Activated CD8-positive, alpha-beta T cell treated with anti-CD3 and anti-CD28 coated beads for 36 hours (primary cell): Measurements from ENCODE around the gene SLU7. TPM values are rescaled to one million over a fixed set of nuclear protein-coding genes. Genes with fewer than 3 reads are reported as not detected.

Source experiments
- ATAC-seq: fragments of 200-7000 bp; cut with Tn5 transposase; one replicate; pipeline ENCODE4 v1.10.0; 2021; ENCODE audit warnings: mild to moderate bottlenecking, moderate library complexity
- CTCF ChIA-PET: fragments of 350-600 bp; sonication (Branson Sonifier 250); formaldehyde crosslinking; loops from one replicate; lab custom pipeline; 2021; ENCODE audit warnings: antibody characterized with exemption; lab: Charles Lee
- POLR2A ChIA-PET: fragments of 350-600 bp; sonication (Branson Sonifier 250); formaldehyde crosslinking; loops from one replicate; lab custom pipeline; 2021; ENCODE audit warnings: antibody characterized with exemption; lab: Charles Lee
- DNase-seq: peaks from one replicate; pipeline ENCODE4 v3.0.0-alpha.2; 2020
- H3K27ac Mint-ChIP-seq: one replicate; pipeline ENCODE4 v1.8.0; 2021; ENCODE audit warnings: mild to moderate bottlenecking, mixed read lengths
- H3K27me3 Mint-ChIP-seq: one replicate; pipeline ENCODE4 v1.8.0; 2021; ENCODE audit warnings: mixed read lengths
- H3K36me3 Mint-ChIP-seq: one replicate; pipeline ENCODE4 v1.8.0; 2021; ENCODE audit warnings: low read depth, mixed read lengths
- H3K4me1 Mint-ChIP-seq: one replicate; pipeline ENCODE4 v1.8.0; 2021; ENCODE audit warnings: low read depth, mixed read lengths
- H3K4me3 Mint-ChIP-seq: one replicate; pipeline ENCODE4 v1.8.0; 2021; ENCODE audit warnings: mild to moderate bottlenecking, moderate library complexity, mixed read lengths
- H3K9me3 Mint-ChIP-seq: one replicate; pipeline ENCODE4 v1.8.0; 2021; ENCODE audit warnings: mixed read lengths
- intact Hi-C: fragments of 100-400 bp; cut with micrococcal nuclease; formaldehyde crosslinking; loops from one replicate; pipeline ENCODE4 v1.10.0; 2022
- total RNA-seq, 2 experiments: library from RNA; stranded (reverse); gene quantifications; one replicate each; pipeline ENCODE4 v1.2.3, GENCODE V29; 2021
- TF ChIP-seq, protein P1 (sequence below): fragments of 200-600 bp; IDR thresholded peaks from one replicate; pipeline ENCODE4 v1.8.0; 2022; ENCODE audit warnings: antibody characterized with exemption, mild to moderate bottlenecking

Gene SLU7
- total RNA-seq, 2 experiments from 2014 or later: 38.4 to 40.9 TPM

DNA sequence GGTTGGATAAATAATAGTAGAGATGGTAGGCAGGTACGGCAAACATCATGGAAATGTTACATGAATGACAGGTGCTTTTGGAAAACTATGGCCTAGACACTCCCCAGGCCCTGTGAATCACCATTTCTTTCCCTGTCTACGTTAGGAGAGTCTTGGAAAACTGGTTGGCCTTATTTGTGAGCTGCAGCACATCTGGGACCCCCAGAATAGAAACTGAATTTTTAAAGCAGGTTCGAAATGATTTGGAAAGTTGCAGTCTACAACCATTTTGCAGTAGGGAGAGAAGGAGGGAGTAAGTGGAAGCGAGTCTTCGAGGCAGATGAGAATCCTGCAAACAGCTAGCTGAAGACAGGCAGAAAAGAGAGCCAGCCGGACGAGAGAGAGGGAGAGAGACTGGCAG lies 61.5 kb downstream of the SLU7 start:
- no peaks in the 10 kb centered on the region for H3K9me3 Mint-ChIP-seq
- H3K36me3 Mint-ChIP-seq: no peaks in the 10 kb centered on the region
- intact Hi-C loops: no loop called here
- TF ChIP-seq, protein P1, sequence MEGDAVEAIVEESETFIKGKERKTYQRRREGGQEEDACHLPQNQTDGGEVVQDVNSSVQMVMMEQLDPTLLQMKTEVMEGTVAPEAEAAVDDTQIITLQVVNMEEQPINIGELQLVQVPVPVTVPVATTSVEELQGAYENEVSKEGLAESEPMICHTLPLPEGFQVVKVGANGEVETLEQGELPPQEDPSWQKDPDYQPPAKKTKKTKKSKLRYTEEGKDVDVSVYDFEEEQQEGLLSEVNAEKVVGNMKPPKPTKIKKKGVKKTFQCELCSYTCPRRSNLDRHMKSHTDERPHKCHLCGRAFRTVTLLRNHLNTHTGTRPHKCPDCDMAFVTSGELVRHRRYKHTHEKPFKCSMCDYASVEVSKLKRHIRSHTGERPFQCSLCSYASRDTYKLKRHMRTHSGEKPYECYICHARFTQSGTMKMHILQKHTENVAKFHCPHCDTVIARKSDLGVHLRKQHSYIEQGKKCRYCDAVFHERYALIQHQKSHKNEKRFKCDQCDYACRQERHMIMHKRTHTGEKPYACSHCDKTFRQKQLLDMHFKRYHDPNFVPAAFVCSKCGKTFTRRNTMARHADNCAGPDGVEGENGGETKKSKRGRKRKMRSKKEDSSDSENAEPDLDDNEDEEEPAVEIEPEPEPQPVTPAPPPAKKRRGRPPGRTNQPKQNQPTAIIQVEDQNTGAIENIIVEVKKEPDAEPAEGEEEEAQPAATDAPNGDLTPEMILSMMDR: no peak
- H3K4me1 Mint-ChIP-seq: no peaks in the 10 kb centered on the region
- CTCF ChIA-PET: interaction anchor here (1.3 kb wide), 1 partner anchor 20 kb away, joined by 3 read pairs; no protein-coding TSS in a partner anchor
- POLR2A ChIA-PET: no interaction called here
- no peaks in the 10 kb centered on the region for H3K27me3 Mint-ChIP-seq
- no peak for ATAC-seq
- DNase-seq: no peak
- no peak overlapping the region for H3K27ac Mint-ChIP-seq
- H3K4me3 Mint-ChIP-seq: no peak overlapping the region

DNA sequence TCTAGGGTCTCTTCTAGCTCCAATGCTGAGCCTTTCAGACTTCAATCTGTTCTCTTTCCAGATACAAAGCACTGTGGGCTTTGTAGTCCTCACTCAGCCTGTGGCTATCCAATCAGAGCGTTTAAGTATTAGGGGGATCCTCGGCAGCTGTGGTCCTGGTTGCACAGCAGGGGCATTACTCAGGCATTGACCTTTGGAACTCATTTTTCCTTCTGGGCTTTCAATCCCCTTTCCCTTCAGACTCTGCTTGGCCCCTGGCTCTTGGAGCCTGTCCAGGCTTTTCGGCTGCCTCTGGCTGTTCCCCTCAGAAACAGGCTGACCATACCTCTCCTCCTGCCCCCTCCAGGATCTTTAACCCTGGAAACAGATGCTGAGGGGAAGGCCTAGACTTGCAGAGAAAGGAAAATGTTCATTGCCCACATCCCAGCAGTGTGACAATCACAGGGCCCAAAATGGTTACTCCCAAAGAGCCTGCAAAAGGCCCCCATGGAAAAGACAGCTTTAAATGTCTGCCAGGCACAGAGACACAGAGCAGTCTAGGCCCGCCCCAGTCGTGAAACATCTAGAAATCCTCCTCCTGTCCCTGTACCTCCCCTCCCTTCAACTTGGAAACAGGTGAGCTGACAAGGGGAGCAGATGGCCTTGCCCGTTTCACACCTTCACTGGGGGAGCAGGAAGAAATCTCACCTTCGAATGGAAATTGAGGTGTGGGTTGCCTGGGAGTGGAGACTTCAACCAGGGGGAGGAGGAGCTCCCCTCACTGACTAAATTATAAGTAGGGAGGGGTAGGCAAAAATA lies 62.1 kb downstream of the SLU7 start:
- ChIA-PET POLR2A (no interaction called here), CTCF (interaction anchor here (1.3 kb wide), 1 partner anchor 20 kb away, joined by 3 read pairs; no protein-coding TSS in a partner anchor)
- TF ChIP-seq, protein P1: no peak
- no peak for ATAC-seq
- intact Hi-C loops: no loop called here
- Mint-ChIP-seq H3K4me1 (no peaks in the 10 kb centered on the region), H3K9me3 (no peaks in the 10 kb centered on the region), H3K4me3 (no peak overlapping the region), H3K27ac (no peak overlapping the region), H3K36me3 (no peaks in the 10 kb centered on the region), H3K27me3 (no peaks in the 10 kb centered on the region)
- DNase-seq: no peak

DNA sequence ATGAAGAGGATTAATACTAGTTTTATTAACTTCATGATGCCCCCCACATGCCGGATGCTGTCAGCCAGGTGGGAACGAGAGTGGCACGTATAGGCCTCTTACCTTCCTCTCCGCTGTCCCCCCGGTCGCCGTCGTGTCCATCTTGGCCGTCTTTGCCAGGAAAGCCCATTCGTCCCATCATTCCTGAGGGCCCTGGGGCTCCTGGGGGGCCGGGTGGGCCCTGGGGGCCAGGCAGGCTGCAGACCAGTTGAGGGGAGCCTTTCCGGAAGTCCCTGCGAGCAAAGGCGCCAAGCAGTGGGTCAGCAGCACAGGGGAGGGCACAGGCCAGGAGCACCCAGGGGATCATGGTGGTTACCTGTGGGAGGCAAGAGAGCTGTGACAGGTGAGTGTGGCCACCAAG lies 64.2 kb downstream of the SLU7 start:
- TF ChIP-seq, protein P1: no peak
- DNase-seq (no peak), ATAC-seq (no peak)
- no peak overlapping the region for H3K4me3 Mint-ChIP-seq
- H3K4me1 Mint-ChIP-seq: no peaks in the 10 kb centered on the region
- intact Hi-C loops: no loop called here
- H3K36me3 Mint-ChIP-seq: no peaks in the 10 kb centered on the region
- H3K9me3 Mint-ChIP-seq: no peaks in the 10 kb centered on the region
- CTCF ChIA-PET: no interaction called here
- no peak overlapping the region for H3K27ac Mint-ChIP-seq
- H3K27me3 Mint-ChIP-seq: no peaks in the 10 kb centered on the region
- POLR2A ChIA-PET: no interaction called here

- Mint-ChIP-seq H3K36me3 (no peaks in the 10 kb centered on the region), H3K27me3 (no peaks in the 10 kb centered on the region), H3K27ac (no peak overlapping the region), H3K4me1 (no peaks in the 10 kb centered on the region), H3K4me3 (no peak overlapping the region), H3K9me3 (no peaks in the 10 kb centered on the region)
- DNase-seq (no peak), ATAC-seq (no peak)
- CTCF ChIA-PET: no interaction called here
- intact Hi-C loops: no loop called here
- TF ChIP-seq, protein P1: no peak
- POLR2A ChIA-PET: no interaction called here
These were observed 65.5 kb downstream of the SLU7 start for GRCh38 chr5:160353379-160353778.

- intact Hi-C loops: no loop called here
- ATAC-seq: no peak
- Mint-ChIP-seq H3K36me3 (no peaks in the 10 kb centered on the region), H3K4me1 (no peaks in the 10 kb centered on the region), H3K9me3 (no peaks in the 10 kb centered on the region), H3K27ac (no peak overlapping the region), H3K27me3 (no peaks in the 10 kb centered on the region), H3K4me3 (no peak overlapping the region)
- ChIA-PET POLR2A (no interaction called here), CTCF (interaction anchor here (1.1 to 1.6 kb wide), 4 partner anchors 9 to 330 kb away, joined by 3 to 10 read pairs (median 4); no protein-coding TSS in a partner anchor)
- no peak for DNase-seq
- TF ChIP-seq, protein P1: no peak
These were observed 66.6 kb downstream of the SLU7 start for GRCh38 chr5:160352308-160352707.
